Kidney (tissue), 14 donors: ENCODE measurements around the gene KCNT2. TPM values are rescaled to one million over a fixed set of nuclear protein-coding genes. Genes with fewer than 3 reads are reported as not detected.

Experiments used
- DNase-seq, 5 donors: peaks; one replicate each; pipeline ENCODE4 v3.0.0-alpha.2; 2013 to 2020
- FAIRE-seq: peaks from 2 replicates; lab custom pipeline; 2012; peaks lifted over from hg19 to GRCh38; lab: Jason Lieb, UNC
- H3K27ac ChIP-seq, 2 donors: one replicate each; pipeline ENCODE4 v1.7.0; 2013; ENCODE audit warnings: low read depth in 2 of 2, low read length in 2 of 2, inconsistent platforms in 1 of 2
- H3K27me3 ChIP-seq: one replicate; pipeline ENCODE4 v1.7.1; 2013; ENCODE audit warnings: low read length, inconsistent platforms; ENCODE audit not compliant: control insufficient read depth, insufficient read depth
- H3K36me3 ChIP-seq, 3 donors: one replicate each; pipeline versions ENCODE4 v1.7.0 to v1.7.1; 2013; ENCODE audit warnings: low read length in 3 of 3, control low read depth in 1 of 3, inconsistent platforms in 1 of 3; ENCODE audit not compliant: insufficient read depth in 3 of 3, control insufficient read depth in 2 of 3
- H3K4me1 ChIP-seq, 3 donors: one replicate each; pipeline versions ENCODE4 v1.7.0 to v1.7.1; 2013; ENCODE audit warnings: low read length in 3 of 3, inconsistent platforms in 1 of 3, low read depth in 1 of 3; ENCODE audit not compliant: control insufficient read depth in 2 of 3, insufficient read depth in 2 of 3
- H3K4me3 ChIP-seq, 3 donors: one replicate each; pipeline versions ENCODE4 v1.7.0 to v1.8.1; 2013; ENCODE audit warnings: low read length in 3 of 3, control low read depth in 1 of 3, inconsistent platforms in 1 of 3
- H3K9ac ChIP-seq, 3 donors: one replicate each; pipeline versions ENCODE4 v1.7.0 to v1.7.1; 2013; ENCODE audit warnings: low read length in 3 of 3, control low read depth in 1 of 3, inconsistent platforms in 1 of 3
- H3K9me3 ChIP-seq, 3 donors: one replicate each; pipeline versions ENCODE4 v1.7.0 to v1.7.1; 2013; ENCODE audit warnings: low read length in 3 of 3, control low read depth in 1 of 3, inconsistent platforms in 1 of 3; ENCODE audit not compliant: control insufficient read depth in 2 of 3, insufficient read depth in 1 of 3
- intact Hi-C: fragments of 100-400 bp; cut with DNase I; formaldehyde crosslinking; loops from one replicate; pipeline ENCODE4 v1.11.1; 2022
- polyA plus RNA-seq: library from polyadenylated mRNA; stranded (reverse); fragments of 350-450 nt; fragmentation: Illumina TruSeq; extraction: RNeasy Lipid Tissue Mini Kit (QIAGEN cat#74804); gene quantifications from one replicate; pipeline ENCODE4 v1.2.3, GENCODE V29; 2014; ENCODE audit warnings: low read depth, low replicate concordance; ENCODE audit not compliant: insufficient read depth
- total RNA-seq: library from RNA; stranded (reverse); fragmentation: NEBNext Ultra II Directional; extraction: Animal tissue kit (Norgen Biotek cat#: 25700); gene quantifications from one replicate; pipeline ENCODE4 v1.2.1, GENCODE V29; 2021
- TF ChIP-seq, protein P1 (sequence below): IDR thresholded peaks from 3 replicates; pipeline ENCODE4 v1.5.1; 2012; ENCODE audit warnings: mild to moderate bottlenecking, moderate library complexity, borderline replicate concordance; ENCODE audit not compliant: insufficient read depth; ENCODE audit errors: extremely low read depth
- donor health status: control.
- donor health status: control.
- donor health status: control.
- donor health status: control.
- donor health status: control.
- donor health status: DM: yes; HTN: yes; CAD: no.
- donor health status: Normal renal cell carcinoma (clear cell type).

KCNT2 gene
- total and polyA plus RNA-seq, 2 donors from 2014 or later: 0.39 to 6.3 TPM

DNA sequence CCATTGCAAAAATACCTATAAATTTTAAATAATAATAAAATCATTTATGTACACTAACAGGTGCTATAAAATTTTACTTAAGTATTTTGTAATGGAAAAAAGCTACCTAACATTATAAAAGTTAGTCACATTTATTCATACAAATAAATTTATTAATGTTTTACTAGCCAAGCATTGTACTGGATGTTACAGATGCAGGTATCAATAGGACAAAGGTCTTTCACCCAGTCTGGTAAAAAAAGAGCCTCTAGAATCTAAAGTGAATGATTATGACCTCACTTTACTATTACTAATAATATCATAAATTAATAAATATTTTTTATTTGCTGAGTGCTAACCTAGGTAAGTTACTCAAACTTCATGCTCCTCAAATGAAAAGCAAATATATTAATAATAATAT is 170.6 kb downstream of the KCNT2 start:
- no peaks in the 10 kb centered on the region for H3K27me3 ChIP-seq
- TF ChIP-seq, protein P1, sequence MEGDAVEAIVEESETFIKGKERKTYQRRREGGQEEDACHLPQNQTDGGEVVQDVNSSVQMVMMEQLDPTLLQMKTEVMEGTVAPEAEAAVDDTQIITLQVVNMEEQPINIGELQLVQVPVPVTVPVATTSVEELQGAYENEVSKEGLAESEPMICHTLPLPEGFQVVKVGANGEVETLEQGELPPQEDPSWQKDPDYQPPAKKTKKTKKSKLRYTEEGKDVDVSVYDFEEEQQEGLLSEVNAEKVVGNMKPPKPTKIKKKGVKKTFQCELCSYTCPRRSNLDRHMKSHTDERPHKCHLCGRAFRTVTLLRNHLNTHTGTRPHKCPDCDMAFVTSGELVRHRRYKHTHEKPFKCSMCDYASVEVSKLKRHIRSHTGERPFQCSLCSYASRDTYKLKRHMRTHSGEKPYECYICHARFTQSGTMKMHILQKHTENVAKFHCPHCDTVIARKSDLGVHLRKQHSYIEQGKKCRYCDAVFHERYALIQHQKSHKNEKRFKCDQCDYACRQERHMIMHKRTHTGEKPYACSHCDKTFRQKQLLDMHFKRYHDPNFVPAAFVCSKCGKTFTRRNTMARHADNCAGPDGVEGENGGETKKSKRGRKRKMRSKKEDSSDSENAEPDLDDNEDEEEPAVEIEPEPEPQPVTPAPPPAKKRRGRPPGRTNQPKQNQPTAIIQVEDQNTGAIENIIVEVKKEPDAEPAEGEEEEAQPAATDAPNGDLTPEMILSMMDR: no peak
- no peaks in the 10 kb centered on the region for H3K4me1 ChIP-seq
- H3K4me3 ChIP-seq: no peak overlapping the region
- no peak overlapping the region for H3K9ac ChIP-seq
- no peaks in the 10 kb centered on the region for H3K9me3 ChIP-seq
- DNase-seq: no peak
- intact Hi-C loops: no loop called here
- H3K36me3 ChIP-seq: no peaks in the 10 kb centered on the region
- H3K27ac ChIP-seq: no peak overlapping the region
- no peak for FAIRE-seq

DNA sequence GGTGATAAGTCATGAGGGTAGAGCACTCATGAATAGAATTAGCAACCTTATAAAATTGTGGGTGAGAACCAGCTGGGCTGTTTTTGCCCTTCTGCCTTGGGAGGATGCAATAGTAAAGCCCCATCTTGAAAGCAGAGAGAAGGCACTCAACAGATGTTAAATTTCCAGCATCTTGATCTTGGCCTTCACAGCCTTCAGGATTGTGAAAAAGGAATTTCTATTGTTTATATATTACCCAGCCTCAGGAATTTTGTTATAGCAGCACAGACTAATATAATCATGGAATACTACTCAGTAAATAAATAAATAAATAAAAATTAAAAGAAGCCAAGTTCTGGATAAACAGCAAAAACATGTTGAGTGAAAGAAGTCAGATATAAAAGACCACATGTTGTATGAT is 175.2 kb downstream of the KCNT2 start:
- H3K4me3 ChIP-seq: no peak overlapping the region
- TF ChIP-seq, protein P1: no peak
- H3K36me3 ChIP-seq: no peaks in the 10 kb centered on the region
- FAIRE-seq (no peak), DNase-seq (no peak)
- intact Hi-C loops: no loop called here
- H3K27me3 ChIP-seq: no peaks in the 10 kb centered on the region
- H3K27ac ChIP-seq: no peak overlapping the region
- no peaks in the 10 kb centered on the region for H3K4me1 ChIP-seq
- H3K9ac ChIP-seq: no peak overlapping the region
- no peaks in the 10 kb centered on the region for H3K9me3 ChIP-seq

DNA sequence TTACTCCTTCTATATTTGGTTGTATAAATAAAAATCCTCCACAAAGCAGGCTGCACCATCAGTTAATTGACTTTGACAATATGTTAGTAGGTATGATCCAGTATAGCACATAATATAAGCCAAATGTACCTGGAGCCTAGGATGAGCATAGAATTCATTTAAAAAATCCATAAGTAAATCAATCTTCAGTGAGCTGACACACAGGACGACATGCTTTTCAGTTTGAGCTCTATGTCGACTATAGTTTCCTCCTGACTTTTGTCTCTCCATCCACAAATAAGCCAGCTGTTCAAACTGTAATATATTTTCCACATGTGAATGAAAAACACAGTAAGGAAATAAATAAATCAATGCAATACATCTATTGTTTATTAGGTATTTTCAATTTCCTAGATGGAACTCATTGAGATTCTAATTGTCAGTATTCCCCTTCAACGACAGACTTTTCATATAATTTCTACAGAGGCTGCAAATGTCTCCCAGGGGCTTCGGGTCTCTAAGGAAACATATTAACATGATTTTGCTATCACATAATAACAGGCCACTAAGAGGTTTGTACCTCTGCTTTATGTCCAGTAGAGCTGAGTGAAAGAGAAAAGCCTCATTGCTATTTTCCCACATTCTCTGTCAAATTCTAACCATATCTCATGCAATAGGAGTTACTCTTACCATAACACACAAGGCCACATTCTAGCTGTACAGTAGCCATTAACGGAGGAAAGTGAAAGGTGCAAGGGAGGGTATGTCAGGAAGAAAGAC is 180.1 kb downstream of the KCNT2 start:
- TF ChIP-seq, protein P1: no peak
- Histone ChIP-seq H3K9me3 (no peaks in the 10 kb centered on the region), H3K36me3 (no peaks in the 10 kb centered on the region), H3K4me3 (no peak overlapping the region), H3K27me3 (no peaks in the 10 kb centered on the region), H3K9ac (no peak overlapping the region), H3K4me1 (no peaks in the 10 kb centered on the region), H3K27ac (no peak overlapping the region)
- intact Hi-C loops: no loop called here
- DNase-seq: no peak
- no peak for FAIRE-seq
